ENCODE results near the gene CMTM3. TPM values are rescaled to one million over a fixed set of nuclear protein-coding genes. Genes with fewer than 3 reads are reported as not detected.

The CMTM3 gene
- total and polyA plus RNA-seq, 9 of the 15 experiments (the other 6 are each of a cell fraction or from before 2014, with no cell fraction given) = 4.6 to 33.4 (median 17.5) TPM

- DNase-seq (ENCODE audit: extremely low read depth in 1 of 4, low spot score in 3 of 4) (no peak), ATAC-seq (no peak), FAIRE-seq (no peak)
- H2AFZ ChIP-seq (ENCODE audit: low read depth, low read length) = no peak overlapping the region
- H3K27me3 ChIP-seq (ENCODE audit: control insufficient read depth in 2 of 2, insufficient read depth in 2 of 2, low read length in 2 of 2) = no peaks in the 10 kb centered on the region
- no peak overlapping the region for H3K27ac ChIP-seq (ENCODE audit: extremely low read depth, low read depth, low read length)
- in situ Hi-C loops (cut with MboI) (no loop called here), intact Hi-C loops (cut with micrococcal nuclease) (no loop called here)
- H3K9me3 ChIP-seq (replicated peaks; ENCODE audit: control insufficient read depth, insufficient read depth, low read depth, low read length) = no peaks in the 10 kb centered on the region
- POLR2A ChIA-PET = interaction anchor here (2.6 kb wide), 1 partner anchor 10 kb away, joined by 14 read pairs; no protein-coding TSS in a partner anchor
- WGBS (ENCODE audit: insufficient coverage, low coverage, missing lambda C conversion rate) = 69% methylated on average over 1 of the region's 1 CpG
- H3K36me3 ChIP-seq (ENCODE audit: control insufficient read depth, insufficient read depth, low read length) = peaks cover 74% of the 10 kb centered on the region
- H3K79me2 ChIP-seq (ENCODE audit: control insufficient read depth, insufficient read depth, low read length) = peaks cover 7% of the 10 kb centered on the region; the same call in 2 of the 3 replicates
- CTCF ChIA-PET (ENCODE audit: low intra/inter-chr PET ratio) = no interaction called here
- no TSS peak for BruUV-seq (replicated peaks)
- no peak overlapping the region; a peak in 1 of 4 replicates for H3K9ac ChIP-seq (ENCODE audit: insufficient read depth in 1 of 2, low read depth in 2 of 2, low read length in 2 of 2)
- TF ChIP-seq ZC3H4 (CRISPR knock-in tag; IDR thresholded peaks at IDR 0.05; ENCODE audit: borderline replicate concordance) = no peak
- TF ChIP-seq MLX (CRISPR knock-in tag; conservative IDR thresholded peaks at IDR 0.05) = no peak
- TF ChIP-seq HNRNPLL (IDR thresholded peaks at IDR 0.05; ENCODE audit: low read depth, low read length, poor library complexity, severe bottlenecking) = no peak
- H3K4me2 ChIP-seq (ENCODE audit: insufficient read depth, low read length) = no peak overlapping the region
- H3K4me3 ChIP-seq = no peak overlapping the region
- H3K9me1 ChIP-seq (ENCODE audit: control insufficient read depth, insufficient read depth, low read length) = no peaks in the 10 kb centered on the region
- no peaks in the 10 kb centered on the region for H4K20me1 ChIP-seq (replicated peaks; ENCODE audit: control insufficient read depth, insufficient read depth, low read length)
- H3K4me1 ChIP-seq (replicated peaks in 1 of 2; ENCODE audit: control insufficient read depth in 2 of 2, insufficient read depth in 2 of 2, low read length in 2 of 2) = peaks cover 0 to 9% of the 10 kb centered on the region in 2 experiments; a peak in 2 of 5 replicates
Measured at GRCh38 chr16:66560107-66560506, 44.4 kb upstream of the CMTM3 start.

- H4K20me1 ChIP-seq (replicated peaks; ENCODE audit: control insufficient read depth, insufficient read depth, low read length) = no peaks in the 10 kb centered on the region
- H3K27ac ChIP-seq (ENCODE audit: extremely low read depth, low read depth, low read length) = no peak overlapping the region
- H3K4me3 ChIP-seq = no peak overlapping the region
- TF ChIP-seq SRSF7 (optimal IDR thresholded peaks at IDR 0.05; ENCODE audit: low read depth, low read length) = no peak
- no peak for TF ChIP-seq DIDO1 (tag; IDR thresholded peaks at IDR 0.05; ENCODE audit: low read depth)
- no peak for TF ChIP-seq SAP30 (IDR thresholded peaks at IDR 0.05; ENCODE audit: borderline replicate concordance, insufficient read depth, low read depth, low read length, poor library complexity, severe bottlenecking)
- TF ChIP-seq ZZZ3 (IDR thresholded peaks at IDR 0.05) = no peak
- no peak for TF ChIP-seq ELK3 (CRISPR knock-in tag; IDR thresholded peaks at IDR 0.05)
- TF ChIP-seq ZNF133 (CRISPR knock-in tag; IDR thresholded peaks at IDR 0.05) = no peak
- TF ChIP-seq ZBTB49 (CRISPR knock-in tag; IDR thresholded peaks at IDR 0.05; ENCODE audit: borderline replicate concordance) = no peak
- no peak overlapping the region for H2AFZ ChIP-seq (ENCODE audit: low read depth, low read length)
- no TSS peak for BruUV-seq (replicated peaks)
- H3K79me2 ChIP-seq (ENCODE audit: control insufficient read depth, insufficient read depth, low read length) = no peaks in the 10 kb centered on the region
- no peak overlapping the region for H3K4me2 ChIP-seq (ENCODE audit: insufficient read depth, low read length)
- peaks cover 3 to 8% of the 10 kb centered on the region in 2 experiments; a peak in 3 of 5 replicates for H3K4me1 ChIP-seq (replicated peaks in 1 of 2; ENCODE audit: control insufficient read depth in 2 of 2, insufficient read depth in 2 of 2, low read length in 2 of 2)
- FAIRE-seq = no peak
- no peaks in the 10 kb centered on the region for H3K9me1 ChIP-seq (ENCODE audit: control insufficient read depth, insufficient read depth, low read length)
- in situ Hi-C loops (cut with MboI) = no loop called here
- H3K9ac ChIP-seq (ENCODE audit: insufficient read depth in 1 of 2, low read depth in 2 of 2, low read length in 2 of 2) = no peak overlapping the region
- CTCF ChIA-PET (ENCODE audit: low intra/inter-chr PET ratio) = interaction anchor here (0.7 kb wide), 1 partner anchor 28 kb away, joined by 3 read pairs; no protein-coding TSS in a partner anchor
- POLR2A ChIA-PET = no interaction called here
- peaks cover 81% of the 10 kb centered on the region for H3K36me3 ChIP-seq (ENCODE audit: control insufficient read depth, insufficient read depth, low read length)
- no peak for DNase-seq (ENCODE audit: extremely low read depth in 1 of 4, low spot score in 3 of 4)
- intact Hi-C loops (cut with micrococcal nuclease) = no loop called here
- H3K27me3 ChIP-seq (ENCODE audit: control insufficient read depth in 2 of 2, insufficient read depth in 2 of 2, low read length in 2 of 2) = no peaks in the 10 kb centered on the region
- no peak for ATAC-seq
- H3K9me3 ChIP-seq (replicated peaks; ENCODE audit: control insufficient read depth, insufficient read depth, low read depth, low read length) = no peaks in the 10 kb centered on the region
- 83% methylated on average over 3 of the region's 3 CpGs for WGBS (ENCODE audit: insufficient coverage, low coverage, missing lambda C conversion rate)
Measured at GRCh38 chr16:66561381-66562080, 43.0 kb upstream of the CMTM3 start.
